RPMI7951 (cell line): Measurements from ENCODE around the gene TSPOAP1. TPM values are rescaled to one million over a fixed set of nuclear protein-coding genes. Genes with fewer than 3 reads are reported as not detected.

Source experiments
- DNase-seq: peaks from one replicate; pipeline ENCODE4 v3.0.0-alpha.2; 2012; ENCODE audit warnings: low read depth
- total RNA-seq: library from RNA; depleted of rRNA; stranded (reverse); fragments of >200 nt; shearing (Covaris generic); gene quantifications from 2 replicates; pipeline ENCODE4 v1.2.3, GENCODE V29; 2014; rRNA removed

TSPOAP1 gene
- total RNA-seq, 1 experiment from 2014 or later = 0.84 TPM

- no peak for DNase-seq
Measured at GRCh38 chr17:58253082-58253481, 75.5 kb downstream of the TSPOAP1 start.

GRCh38 chr17:58252141-58252540 is 76.5 kb downstream of the TSPOAP1 start:
- DNase-seq = no peak

Other genes with a start within 250 kb of the TSPOAP1 start
- gene DYNLL2, start 245.4 kb downstream of the TSPOAP1 start, total RNA-seq = 7.6 and 8.0 TPM in 2 replicates
- gene OR4D1, start 180.4 kb downstream of the TSPOAP1 start, total RNA-seq = not detected in 2 replicates
- gene OR4D2, start 161.8 kb downstream of the TSPOAP1 start, total RNA-seq = not detected in 2 replicates
- not detected in 2 replicates for gene EPX, start 136.1 kb downstream of the TSPOAP1 start, total RNA-seq
- gene MKS1, start 109.5 kb downstream of the TSPOAP1 start, total RNA-seq = 8.8 and 15.7 TPM in 2 replicates
- gene LPO, start 90.2 kb downstream of the TSPOAP1 start, total RNA-seq = not detected in 2 replicates
- 0.12 TPM in 1 of 2 replicates, not detected in the other for gene MPO, start 47.9 kb downstream of the TSPOAP1 start, total RNA-seq
- 61.0 and 61.4 TPM in 2 replicates for gene SUPT4H1, start 23.4 kb upstream of the TSPOAP1 start, total RNA-seq
- gene RNF43, start 88.7 kb upstream of the TSPOAP1 start, total RNA-seq = 0.12 TPM in 1 of 2 replicates, not detected in the other
- gene HSF5, start 159.6 kb upstream of the TSPOAP1 start, total RNA-seq = not detected in 2 replicates
- gene MTMR4, start 185.8 kb upstream of the TSPOAP1 start, total RNA-seq = 28.9 and 32.8 TPM in 2 replicates